Naive thymus-derived CD4-positive, alpha-beta T cell (primary cell): ENCODE results near the gene FADS6. TPM values are rescaled to one million over a fixed set of nuclear protein-coding genes. Genes with fewer than 3 reads are reported as not detected.
A peak's percentile ranks its signal among the peaks of the same experiment; 100 is the strongest.

Experiments used
- ATAC-seq: fragments of 150-1000 bp; cut with Tn5 transposase; 2 replicates; pipeline ENCODE4 v1.10.0; 2021; ENCODE audit warnings: mild to moderate bottlenecking, moderate library complexity
- CTCF ChIA-PET: fragments of 350-600 bp; sonication (Branson Sonifier 250); formaldehyde crosslinking; loops from one replicate; lab custom pipeline; 2021; ENCODE audit warnings: antibody characterized with exemption; lab: Charles Lee
- POLR2A ChIA-PET: fragments of 350-600 bp; sonication (Branson Sonifier 250); formaldehyde crosslinking; loops from one replicate; lab custom pipeline; 2021; ENCODE audit warnings: antibody characterized with exemption, inconsistent platforms; lab: Charles Lee
- DNase-seq, 9 donors: peaks; one replicate each; pipeline versions ENCODE4 v3.0.0 to v3.0.0-alpha.2; 2020 to 2022; ENCODE audit warnings: mixed read lengths in 1 of 9
- H3K27ac ChIP-seq: one replicate; pipeline ENCODE4 v1.7.0; 2013; ENCODE audit warnings: mild to moderate bottlenecking, low read depth, low read length, moderate library complexity
- H3K27me3 ChIP-seq, 2 donors: one replicate each; pipeline ENCODE4 v1.7.0; 2013; ENCODE audit warnings: low read length in 2 of 2, mild to moderate bottlenecking in 2 of 2, moderate library complexity in 2 of 2; ENCODE audit not compliant: control insufficient read depth in 2 of 2, insufficient read depth in 2 of 2
- H3K36me3 ChIP-seq, 3 experiments: 1 replicate in 2 of 3; 2 replicates in 1 of 3; pipeline ENCODE4 v1.7.0; 2013; ENCODE audit warnings: low read length in 3 of 3, mild to moderate bottlenecking in 3 of 3, moderate library complexity in 1 of 3; ENCODE audit not compliant: insufficient read depth in 3 of 3, control insufficient read depth in 2 of 3
- H3K4me1 ChIP-seq, 2 donors: one replicate each; pipeline ENCODE4 v1.7.0; 2013; ENCODE audit warnings: low read length in 2 of 2, mild to moderate bottlenecking in 2 of 2, moderate library complexity in 1 of 2; ENCODE audit not compliant: control insufficient read depth in 2 of 2, insufficient read depth in 2 of 2
- H3K4me3 ChIP-seq: 2 replicates; pipeline ENCODE4 v1.7.0; 2013; ENCODE audit warnings: mild to moderate bottlenecking, low read length
- H3K9me3 ChIP-seq, 3 experiments: 1 replicate in 2 of 3; 2 replicates in 1 of 3; pipeline ENCODE4 v1.7.0; 2013; ENCODE audit warnings: low read length in 3 of 3; ENCODE audit not compliant: control insufficient read depth in 2 of 3
- H3K27ac Mint-ChIP-seq, 9 donors: one replicate each; pipeline ENCODE4 v1.8.0; 2020 to 2022; ENCODE audit warnings: mixed read lengths in 9 of 9, mild to moderate bottlenecking in 8 of 9, moderate library complexity in 5 of 9, inconsistent platforms in 2 of 9
- H3K27me3 Mint-ChIP-seq, 5 donors: one replicate each; pipeline ENCODE4 v1.8.0; 2021 to 2022; ENCODE audit warnings: mixed read lengths in 5 of 5, mild to moderate bottlenecking in 1 of 5
- H3K36me3 Mint-ChIP-seq, 5 donors: one replicate each; pipeline ENCODE4 v1.8.0; 2020 to 2022; ENCODE audit warnings: mixed read lengths in 5 of 5, mild to moderate bottlenecking in 3 of 5, inconsistent platforms in 1 of 5
- H3K4me1 Mint-ChIP-seq, 7 donors: one replicate each; pipeline ENCODE4 v1.8.0; 2020 to 2022; ENCODE audit warnings: mixed read lengths in 7 of 7, mild to moderate bottlenecking in 3 of 7, inconsistent platforms in 1 of 7
- H3K4me3 Mint-ChIP-seq, 10 donors: one replicate each; pipeline ENCODE4 v1.8.0; 2020 to 2022; ENCODE audit warnings: mild to moderate bottlenecking in 10 of 10, mixed read lengths in 10 of 10, moderate library complexity in 6 of 10, inconsistent platforms in 2 of 10
- H3K9me3 Mint-ChIP-seq, 11 donors: one replicate each; pipeline ENCODE4 v1.8.0; 2020 to 2022; ENCODE audit warnings: mixed read lengths in 11 of 11, mild to moderate bottlenecking in 4 of 11, inconsistent platforms in 1 of 11, moderate library complexity in 1 of 11
- intact Hi-C, 2 donors: fragments of 100-400 bp; cut with micrococcal nuclease; formaldehyde crosslinking; loops; one replicate each; pipeline ENCODE4 v1.15.1; 2023
- polyA plus RNA-seq, 2 donors: library from polyadenylated mRNA; unstranded; fragments of 300-500 nt; fragmentation: Illumina TruSeq; gene quantifications; one replicate each; pipeline ENCODE4 v1.2.3, GENCODE V29; 2021
- total RNA-seq, 6 experiments: library from RNA in 5 of 6; stranded (reverse) in 5 of 6; gene quantifications; 1 replicate in 5 of 6; 2 replicates in 1 of 6; pipeline ENCODE4 v1.2.3 and lab custom pipeline; 2021 to 2026

Gene FADS6
- total and polyA plus RNA-seq, 7 experiments from 2014 or later, result 0.14 TPM; not detected in 6

GRCh38 chr17:74904687-74905409, 11.4 kb upstream of the FADS6 start:
- POLR2A ChIA-PET, result interaction anchor here (0.8 kb wide), 1 partner anchor 24 kb away, joined by 3 read pairs; no protein-coding TSS in a partner anchor
- H3K9me3 ChIP-seq, result no peaks in the 10 kb centered on the region
- H3K27me3 ChIP-seq, result no peaks in the 10 kb centered on the region
- no peaks in the 10 kb centered on the region for H3K4me1 ChIP-seq
- H3K36me3 ChIP-seq, result no peaks in the 10 kb centered on the region
- intact Hi-C loops, result no loop called here
- H3K4me1 Mint-ChIP-seq, result peaks cover 0 to 8% (median 3%) of the 10 kb centered on the region in 7 donors
- CTCF ChIA-PET, result no interaction called here
- peaks cover 0 to 17% (median 5%) of the 10 kb centered on the region in 5 donors for H3K27me3 Mint-ChIP-seq
- no peaks in the 10 kb centered on the region for H3K9me3 Mint-ChIP-seq
- no peak overlapping the region for H3K4me3 ChIP-seq
- H3K4me3 Mint-ChIP-seq, result no peak overlapping the region
- ATAC-seq (no peak), DNase-seq (no peak)
- no peaks in the 10 kb centered on the region for H3K36me3 Mint-ChIP-seq
- no peak overlapping the region for H3K27ac Mint-ChIP-seq
- no peak overlapping the region for H3K27ac ChIP-seq

- Mint-ChIP-seq H3K27ac (no peak overlapping the region), H3K4me3 (no peak overlapping the region), H3K36me3 (no peaks in the 10 kb centered on the region), H3K4me1 (peaks cover 0 to 8% (median 3%) of the 10 kb centered on the region in 7 donors), H3K9me3 (no peaks in the 10 kb centered on the region), H3K27me3 (peaks cover 0 to 22% (median 5%) of the 10 kb centered on the region in 5 donors)
- ChIA-PET CTCF (no interaction called here), POLR2A (no interaction called here)
- Histone ChIP-seq H3K4me3 (no peak overlapping the region), H3K9me3 (no peaks in the 10 kb centered on the region), H3K27me3 (no peaks in the 10 kb centered on the region), H3K4me1 (no peaks in the 10 kb centered on the region), H3K36me3 (no peaks in the 10 kb centered on the region), H3K27ac (no peak overlapping the region)
- intact Hi-C loops, result no loop called here
- ATAC-seq, result no peak
- DNase-seq, result no peak
These were observed 10.2 kb upstream of the FADS6 start for GRCh38 chr17:74903671-74904070.

DNA sequence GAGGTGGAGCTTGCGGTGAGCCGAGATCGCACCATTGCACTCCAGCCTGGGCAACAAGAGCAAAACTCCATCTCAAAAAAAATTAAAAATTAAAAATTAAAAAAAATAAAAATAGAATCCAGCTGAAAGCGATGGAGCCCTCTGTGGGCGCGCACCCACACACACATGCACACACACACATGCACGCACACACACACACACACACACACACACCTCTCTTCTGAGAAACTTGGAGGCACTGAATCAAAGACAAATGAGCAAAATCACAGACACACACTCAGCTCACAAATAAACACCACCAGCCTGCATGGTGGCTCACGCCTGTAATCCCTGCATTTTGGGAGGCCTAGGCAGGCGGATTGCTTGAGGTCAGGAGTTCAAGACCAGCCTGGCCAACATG, 9.6 kb upstream of the FADS6 start:
- intact Hi-C loops, result no loop called here

DNA sequence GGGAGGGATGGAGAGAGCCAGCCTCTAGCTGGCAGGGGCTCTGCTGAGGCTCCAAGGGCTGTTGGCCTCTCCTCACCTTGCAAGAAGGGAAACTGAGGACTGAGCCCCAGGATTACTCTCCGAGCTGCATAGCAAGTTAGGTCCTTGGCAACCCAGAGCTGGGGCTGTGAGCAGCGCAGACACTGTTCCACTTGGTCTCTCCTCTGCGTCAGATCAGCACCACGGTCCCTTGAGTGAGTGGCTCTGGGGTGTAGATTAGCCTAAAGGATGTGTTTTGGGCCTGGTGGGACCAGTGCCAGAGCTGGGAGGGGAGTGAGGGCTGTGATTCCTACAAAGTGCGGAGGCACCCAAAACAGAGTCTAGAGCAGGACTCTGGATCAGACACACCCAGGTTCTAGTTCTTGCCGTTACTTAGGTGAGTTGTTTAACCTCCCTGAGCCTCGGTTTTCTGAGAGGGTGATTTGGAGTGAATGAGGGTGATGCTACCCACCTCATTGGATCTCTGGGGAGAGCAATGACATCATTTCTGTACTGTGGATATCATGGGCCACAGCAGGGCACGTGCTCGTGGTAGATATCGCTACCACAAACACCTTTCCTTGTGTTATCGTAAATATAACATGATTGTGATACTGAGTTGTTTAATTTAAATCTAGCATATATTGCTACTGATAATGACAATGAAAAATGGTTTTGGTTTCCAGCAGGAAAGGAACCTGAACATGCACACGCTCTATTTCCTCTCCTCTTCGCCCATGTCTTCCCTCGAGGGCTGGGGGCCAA, 8.1 kb upstream of the FADS6 start:
- DNase-seq (no peak), ATAC-seq (no peak)
- Histone ChIP-seq H3K9me3 (no peaks in the 10 kb centered on the region), H3K27ac (no peak overlapping the region), H3K27me3 (no peaks in the 10 kb centered on the region), H3K4me3 (no peak overlapping the region), H3K4me1 (no peaks in the 10 kb centered on the region), H3K36me3 (no peaks in the 10 kb centered on the region)
- intact Hi-C loops, result no loop called here
- Mint-ChIP-seq H3K4me1 (peaks cover 0 to 7% (median 3%) of the 10 kb centered on the region in 7 donors), H3K27me3 (peaks cover 3 to 25% (median 8%) of the 10 kb centered on the region in 5 donors), H3K36me3 (no peaks in the 10 kb centered on the region), H3K4me3 (no peak overlapping the region), H3K9me3 (no peaks in the 10 kb centered on the region), H3K27ac (no peak overlapping the region)
- ChIA-PET CTCF (no interaction called here), POLR2A (no interaction called here)

More for the DNA sequence above, 9.6 kb upstream of the FADS6 start:
- ChIA-PET POLR2A (no interaction called here), CTCF (no interaction called here)
- no peaks in the 10 kb centered on the region for H3K9me3 ChIP-seq
- peaks cover 0 to 22% (median 5%) of the 10 kb centered on the region in 5 donors for H3K27me3 Mint-ChIP-seq
- no peaks in the 10 kb centered on the region for H3K9me3 Mint-ChIP-seq
- no peak overlapping the region for H3K4me3 Mint-ChIP-seq
- no peaks in the 10 kb centered on the region for H3K27me3 ChIP-seq
- no peaks in the 10 kb centered on the region for H3K36me3 Mint-ChIP-seq
- H3K27ac ChIP-seq, result no peak overlapping the region
- DNase-seq (no peak), ATAC-seq (no peak)
- no peak overlapping the region for H3K4me3 ChIP-seq
- H3K27ac Mint-ChIP-seq, result peak overlapping the region in 2 of 9 donors; percentile 42 to 49
- no peaks in the 10 kb centered on the region for H3K36me3 ChIP-seq
- H3K4me1 Mint-ChIP-seq, result peaks cover 0 to 8% (median 3%) of the 10 kb centered on the region in 7 donors
- no peaks in the 10 kb centered on the region for H3K4me1 ChIP-seq

GRCh38 chr17:74900208-74900607, 6.8 kb upstream of the FADS6 start:
- Histone ChIP-seq H3K36me3 (no peaks in the 10 kb centered on the region), H3K27ac (no peak overlapping the region), H3K4me3 (no peak overlapping the region), H3K27me3 (no peaks in the 10 kb centered on the region), H3K9me3 (no peaks in the 10 kb centered on the region), H3K4me1 (no peaks in the 10 kb centered on the region)
- Mint-ChIP-seq H3K27ac (no peak overlapping the region), H3K9me3 (no peaks in the 10 kb centered on the region), H3K4me3 (no peak overlapping the region), H3K4me1 (peaks cover 0 to 1% (median 0%) of the 10 kb centered on the region in 7 donors), H3K36me3 (no peaks in the 10 kb centered on the region), H3K27me3 (peaks cover 9 to 34% (median 20%) of the 10 kb centered on the region in 5 donors)
- ChIA-PET CTCF (no interaction called here), POLR2A (interaction anchor here (0.6 kb wide), 1 partner anchor 158 kb away, joined by 3 read pairs; no protein-coding TSS in a partner anchor)
- ATAC-seq (no peak), DNase-seq (no peak)
- intact Hi-C loops, result no loop called here

DNA sequence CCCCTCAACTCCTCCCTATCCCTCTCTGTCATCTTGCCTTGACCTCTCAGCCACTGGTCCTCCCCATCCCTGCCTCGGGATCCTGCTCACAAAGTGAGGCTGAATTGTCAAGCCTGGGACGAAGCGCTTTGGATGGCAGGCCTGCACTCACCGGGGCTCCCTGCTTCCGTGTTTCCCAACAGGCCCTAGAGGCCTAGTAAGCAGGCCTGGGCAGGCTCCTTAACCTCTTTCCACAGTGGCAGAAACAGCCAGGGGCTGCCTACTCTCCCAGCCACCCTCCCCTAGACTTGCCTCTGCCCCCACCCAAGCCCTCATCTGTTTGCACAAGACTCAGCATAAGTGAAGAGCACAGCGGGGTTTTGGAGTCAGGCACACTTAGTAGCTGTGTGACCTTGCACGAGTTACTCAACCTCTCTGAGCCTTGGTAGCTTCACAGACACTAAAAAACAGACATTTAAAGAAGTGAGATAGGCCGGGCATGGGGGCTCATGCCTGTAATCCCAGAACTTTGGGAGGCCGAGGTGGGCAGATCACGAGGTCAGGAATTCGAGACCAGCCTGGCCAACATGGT, 5.0 kb upstream of the FADS6 start:
- peaks cover 25 to 46% (median 35%) of the 10 kb centered on the region in 5 donors for H3K27me3 Mint-ChIP-seq
- no peak for DNase-seq
- CTCF ChIA-PET, result no interaction called here
- no peak overlapping the region for H3K4me3 Mint-ChIP-seq
- peaks cover 0 to 1% (median 0%) of the 10 kb centered on the region in 5 donors for H3K36me3 Mint-ChIP-seq
- no peaks in the 10 kb centered on the region for H3K9me3 Mint-ChIP-seq
- H3K27ac Mint-ChIP-seq, result no peak overlapping the region
- Histone ChIP-seq H3K27ac (no peak overlapping the region), H3K4me3 (no peak overlapping the region), H3K9me3 (no peaks in the 10 kb centered on the region), H3K27me3 (peaks cover 0 to 6% of the 10 kb centered on the region in 2 donors), H3K36me3 (no peaks in the 10 kb centered on the region), H3K4me1 (no peaks in the 10 kb centered on the region)
- POLR2A ChIA-PET, result interaction anchor here (0.6 kb wide), 1 partner anchor 146 kb away, joined by 3 read pairs; no protein-coding TSS in a partner anchor
- intact Hi-C loops, result no loop called here
- ATAC-seq, result no peak
- H3K4me1 Mint-ChIP-seq, result peaks cover 0 to 11% (median 4%) of the 10 kb centered on the region in 7 donors
